AG04449 (cell line): ENCODE results near the gene EIF4G3.

Experiments used
- CTCF ChIA-PET: fragments of 350-600 bp; formaldehyde crosslinking; extraction: SDS; loops from one replicate; lab custom pipeline; 2021; ENCODE audit warnings: antibody characterized with exemption; lab: Yijun Ruan, JAX
- POLR2A ChIA-PET: fragments of 400-600, 350-600 bp; formaldehyde crosslinking; extraction: SDS; loops from one replicate; lab custom pipeline; 2020; ENCODE audit warnings: antibody characterized with exemption, inconsistent platforms; lab: Yijun Ruan, JAX
- DNase-seq: peaks from one replicate; pipeline ENCODE4 v3.0.0-alpha.2; 2010; ENCODE audit warnings: low read depth, low spot score
- H3K4me3 ChIP-seq: 2 replicates; pipeline ENCODE4 v1.5.1; 2011; ENCODE audit warnings: low read depth, mild to moderate bottlenecking, control low read depth, low read length
- TF ChIP-seq, protein P1 (sequence below): IDR thresholded peaks from one replicate; pipeline ENCODE4 v1.5.1; 2011; ENCODE audit warnings: mild to moderate bottlenecking, moderate library complexity, low read length, control low read depth, inconsistent platforms; ENCODE audit not compliant: insufficient read depth; ENCODE audit errors: missing control alignments

Gene EIF4G3

DNA sequence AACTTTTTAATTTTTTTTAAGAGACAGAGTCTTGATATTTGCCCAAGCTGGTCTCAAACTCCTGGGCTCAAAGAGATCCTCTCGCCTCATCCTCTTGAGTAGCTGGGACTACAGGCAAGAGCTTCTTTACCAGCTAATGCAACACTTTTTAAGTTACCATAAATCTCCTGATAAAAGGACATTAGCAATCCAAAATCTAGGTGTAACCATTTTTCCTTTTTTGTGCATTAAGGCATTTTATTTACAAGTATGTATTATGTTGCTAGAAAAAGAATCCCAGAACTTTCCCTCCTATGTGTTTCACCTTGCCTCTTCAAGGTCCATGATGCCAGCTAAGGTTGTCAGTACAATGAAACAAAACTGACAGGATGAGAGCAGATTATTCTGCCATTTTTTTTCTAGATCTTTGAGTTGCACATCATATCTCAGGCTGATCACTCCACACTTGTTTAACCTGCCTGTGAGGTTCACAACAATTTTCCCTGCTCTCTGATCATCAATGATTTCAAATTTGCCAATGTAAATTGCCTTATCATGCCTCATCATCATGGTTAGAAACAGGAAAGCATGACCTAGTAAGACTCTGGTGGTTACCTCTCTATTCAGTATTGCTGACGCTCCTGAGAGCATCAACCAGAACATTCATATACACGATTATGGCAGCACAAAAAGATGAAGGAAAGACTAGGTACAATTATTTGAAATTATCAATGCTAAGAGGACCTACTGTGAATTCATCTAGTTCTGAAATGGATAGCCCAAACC lies 173.2 kb downstream of the EIF4G3 start:
- no peak for DNase-seq
- no peak overlapping the region for H3K4me3 ChIP-seq
- ChIA-PET POLR2A (no interaction called here), CTCF (no interaction called here)
- TF ChIP-seq, protein P1, sequence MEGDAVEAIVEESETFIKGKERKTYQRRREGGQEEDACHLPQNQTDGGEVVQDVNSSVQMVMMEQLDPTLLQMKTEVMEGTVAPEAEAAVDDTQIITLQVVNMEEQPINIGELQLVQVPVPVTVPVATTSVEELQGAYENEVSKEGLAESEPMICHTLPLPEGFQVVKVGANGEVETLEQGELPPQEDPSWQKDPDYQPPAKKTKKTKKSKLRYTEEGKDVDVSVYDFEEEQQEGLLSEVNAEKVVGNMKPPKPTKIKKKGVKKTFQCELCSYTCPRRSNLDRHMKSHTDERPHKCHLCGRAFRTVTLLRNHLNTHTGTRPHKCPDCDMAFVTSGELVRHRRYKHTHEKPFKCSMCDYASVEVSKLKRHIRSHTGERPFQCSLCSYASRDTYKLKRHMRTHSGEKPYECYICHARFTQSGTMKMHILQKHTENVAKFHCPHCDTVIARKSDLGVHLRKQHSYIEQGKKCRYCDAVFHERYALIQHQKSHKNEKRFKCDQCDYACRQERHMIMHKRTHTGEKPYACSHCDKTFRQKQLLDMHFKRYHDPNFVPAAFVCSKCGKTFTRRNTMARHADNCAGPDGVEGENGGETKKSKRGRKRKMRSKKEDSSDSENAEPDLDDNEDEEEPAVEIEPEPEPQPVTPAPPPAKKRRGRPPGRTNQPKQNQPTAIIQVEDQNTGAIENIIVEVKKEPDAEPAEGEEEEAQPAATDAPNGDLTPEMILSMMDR = no peak

DNA sequence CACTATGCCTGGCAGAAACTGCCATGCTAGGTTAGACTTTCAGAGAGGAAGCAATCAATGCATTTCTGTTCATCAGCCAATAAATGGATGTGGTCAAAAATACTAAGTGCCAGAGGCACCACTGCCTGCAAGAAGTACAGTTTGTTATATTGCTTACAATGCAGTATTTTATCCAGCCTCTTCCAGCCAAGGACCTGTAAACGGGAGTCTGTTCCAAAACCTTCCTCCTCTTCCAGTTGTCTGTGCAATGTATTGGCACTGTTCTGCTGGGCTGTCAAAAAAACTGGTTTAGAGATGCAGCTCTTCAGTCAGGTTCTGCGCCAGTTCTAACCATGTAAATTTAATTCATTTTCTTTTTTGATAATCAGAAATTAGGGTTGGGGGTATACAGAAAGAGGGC lies 175.7 kb downstream of the EIF4G3 start:
- CTCF ChIA-PET = interaction anchor here (1.0 to 2.1 kb wide), 2 partner anchors 10 to 14 kb away, joined by 3 to 10 read pairs; no protein-coding TSS in a partner anchor
- POLR2A ChIA-PET = no interaction called here
- TF ChIP-seq, protein P1 = no peak
- no peak for DNase-seq
- H3K4me3 ChIP-seq = no peak overlapping the region

DNA sequence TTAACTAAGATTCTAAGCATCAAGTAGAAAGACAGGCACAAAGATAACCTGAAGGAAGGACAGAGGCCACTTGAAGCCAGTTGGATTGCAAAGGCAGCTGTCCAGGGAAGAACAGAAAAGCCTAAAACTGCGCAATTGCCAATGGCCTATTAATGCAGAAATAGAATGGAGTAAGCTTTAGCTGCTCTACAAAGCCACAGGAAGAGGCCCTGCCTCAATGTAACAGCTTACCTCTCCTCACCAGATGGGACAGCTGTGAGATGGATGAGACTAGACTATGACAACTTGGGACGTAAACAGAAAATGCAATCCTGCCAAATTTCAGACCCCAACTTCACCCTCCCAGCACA lies 176.5 kb downstream of the EIF4G3 start:
- H3K4me3 ChIP-seq = no peak overlapping the region
- TF ChIP-seq, protein P1 = no peak
- no peak for DNase-seq
- ChIA-PET POLR2A (no interaction called here), CTCF (interaction anchor here (2.1 kb wide), 1 partner anchor 13 kb away, joined by 10 read pairs; no protein-coding TSS in a partner anchor)

DNA sequence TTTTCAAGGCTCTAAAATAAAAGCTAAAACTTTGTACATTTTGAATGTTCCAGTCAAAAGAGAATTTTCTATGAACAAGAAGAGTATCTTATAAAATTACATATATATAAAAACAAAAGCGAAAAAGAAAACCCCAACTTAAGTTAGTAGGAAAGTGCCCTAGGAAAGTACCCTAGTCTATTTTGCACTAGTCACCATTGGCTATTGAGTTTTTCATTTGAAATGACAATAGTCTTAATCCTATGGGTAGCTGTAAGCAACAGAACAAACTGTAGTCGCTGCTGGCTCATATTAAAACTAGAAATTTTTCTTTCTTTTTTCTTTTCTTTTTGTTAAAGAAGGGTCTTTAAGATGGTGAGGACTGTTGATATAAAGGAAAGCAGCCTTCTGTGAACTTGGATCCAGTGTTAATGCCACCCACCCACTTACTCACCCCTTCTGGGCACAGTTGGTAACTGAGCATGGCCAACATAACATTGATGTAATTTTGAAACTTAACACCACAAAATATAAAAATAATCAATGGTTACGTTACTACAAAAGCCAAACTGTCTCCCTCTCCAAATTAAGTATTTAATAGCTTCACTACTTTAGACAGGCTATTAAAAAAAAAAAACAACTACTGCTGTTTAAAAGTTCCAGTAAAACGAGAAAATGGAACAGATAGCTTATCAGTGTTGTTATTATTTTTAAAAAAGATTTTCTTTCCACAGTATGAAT lies 177.0 kb downstream of the EIF4G3 start:
- CTCF ChIA-PET = interaction anchor here (1.2 to 2.1 kb wide), 2 partner anchors 13 to 196 kb away, joined by 3 to 10 read pairs; no protein-coding TSS in a partner anchor
- POLR2A ChIA-PET = no interaction called here

DNA sequence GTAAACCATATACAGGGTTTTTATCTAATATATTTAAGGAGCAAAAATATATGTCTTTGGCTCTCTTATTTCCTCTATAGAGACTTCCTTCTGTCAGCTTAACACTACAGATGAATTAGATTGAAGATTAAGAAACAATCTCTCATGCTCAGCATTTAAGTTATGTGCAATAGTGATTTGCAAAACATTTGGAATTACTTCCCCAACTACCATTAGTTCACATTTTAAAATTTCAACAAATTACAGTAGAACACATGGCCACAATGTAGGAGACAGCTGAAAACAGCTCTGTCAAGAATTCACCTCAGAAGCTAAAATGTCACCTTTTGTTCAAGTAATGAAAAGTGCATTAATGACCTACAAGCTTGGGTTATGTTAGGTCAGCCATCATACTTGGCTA lies 177.9 kb downstream of the EIF4G3 start:
- TF ChIP-seq, protein P1 = no peak
- CTCF ChIA-PET = interaction anchor here (1.2 kb wide), 1 partner anchor 196 kb away, joined by 3 read pairs; no protein-coding TSS in a partner anchor
- H3K4me3 ChIP-seq = no peak overlapping the region
- POLR2A ChIA-PET = no interaction called here
- no peak for DNase-seq

More for the DNA sequence above, 177.0 kb downstream of the EIF4G3 start:
- H3K4me3 ChIP-seq = no peak overlapping the region
- no peak for DNase-seq
- TF ChIP-seq, protein P1 = no peak
